SK-N-SH treated with all-trans-retinoic acid at 6 μM for 48 hours (cell line): Measurements from ENCODE around the gene RGMA.
"Not testable (repeated sequence)": the region's sequence is repeated elsewhere in the genome, so short reads cannot be mapped to it uniquely, and the experiment has no call there.

Experiments used
- ATAC-seq: fragments of 200-7000 bp; cut with Tn5 transposase; 3 replicates; pipeline ENCODE4 v1.9.1; 2020; ENCODE audit warnings: mild to moderate bottlenecking, moderate library complexity
- ARNTL ChIP-seq: fragments of 450-650 bp; formaldehyde crosslinking; IDR thresholded peaks from 2 replicates; pipeline ENCODE4 v1.5.0; 2020; ENCODE audit warnings: low read depth, mild to moderate bottlenecking, moderate library complexity, borderline replicate concordance
- BACH2 ChIP-seq: fragments of 250-450 bp; sonication (Bioruptor Pico); IDR thresholded peaks from 2 replicates; pipeline ENCODE4 v1.9.0; 2021; ENCODE audit warnings: mild to moderate bottlenecking, borderline replicate concordance
- CREB5 ChIP-seq: fragments of 250-450 bp; sonication (Bioruptor Pico); IDR thresholded peaks from 2 replicates; pipeline ENCODE4 v1.5.1; 2020; ENCODE audit warnings: low read depth, mild to moderate bottlenecking, moderate library complexity
- CSDC2 ChIP-seq: fragments of 250-450 bp; sonication (Bioruptor Pico); IDR thresholded peaks from 2 replicates; pipeline ENCODE4 v1.5.0; 2020; ENCODE audit warnings: mild to moderate bottlenecking, moderate library complexity
- GLIS3 ChIP-seq: fragments of 250-450 bp; sonication (Bioruptor Pico); IDR thresholded peaks from 2 replicates; pipeline ENCODE4 v1.5.0; 2020; ENCODE audit warnings: mild to moderate bottlenecking, moderate library complexity
- ISL1 ChIP-seq: fragments of 250-450 bp; sonication (Bioruptor Pico); IDR thresholded peaks from 2 replicates; pipeline ENCODE4 v2.1.2; 2022; ENCODE audit warnings: mild to moderate bottlenecking, moderate library complexity
- OSR1 ChIP-seq: fragments of 250-450 bp; sonication (Bioruptor Pico); IDR thresholded peaks from 2 replicates; pipeline ENCODE4 v1.8.0; 2022; ENCODE audit warnings: moderate library complexity, mild to moderate bottlenecking, inconsistent platforms
- PATZ1 ChIP-seq: fragments of 250-450 bp; sonication (Bioruptor Pico); IDR thresholded peaks from 2 replicates; pipeline ENCODE4 v1.8.0; 2020; ENCODE audit warnings: mild to moderate bottlenecking, moderate library complexity, borderline replicate concordance
- POU6F1 ChIP-seq: fragments of 250-450 bp; sonication (Bioruptor Pico); IDR thresholded peaks from 2 replicates; pipeline ENCODE4 v1.8.0; 2021; ENCODE audit warnings: low read depth, mild to moderate bottlenecking, moderate library complexity, borderline replicate concordance
- PPARA ChIP-seq: fragments of 250-450 bp; sonication (Bioruptor Pico); IDR thresholded peaks from 2 replicates; pipeline ENCODE4 v1.5.0; 2020; ENCODE audit warnings: mild to moderate bottlenecking, borderline replicate concordance
- RARB ChIP-seq: fragments of 250-450 bp; sonication (Bioruptor Pico); IDR thresholded peaks from 2 replicates; pipeline ENCODE4 v1.8.0; 2021; ENCODE audit warnings: mild to moderate bottlenecking, moderate library complexity
- SNAI2 ChIP-seq: fragments of 250-450 bp; sonication (Bioruptor Pico); IDR thresholded peaks from 2 replicates; pipeline ENCODE4 v1.5.0; 2020; ENCODE audit warnings: mild to moderate bottlenecking, moderate library complexity
- TCF4 ChIP-seq: fragments of 250-450 bp; sonication (Bioruptor Pico); IDR thresholded peaks from 2 replicates; pipeline ENCODE4 v1.8.0; 2021; ENCODE audit warnings: mild to moderate bottlenecking, moderate library complexity, borderline replicate concordance
- TOX ChIP-seq: fragments of 250-450 bp; sonication (Bioruptor Pico); IDR thresholded peaks from 2 replicates; pipeline ENCODE4 v1.8.0; 2021; ENCODE audit warnings: mild to moderate bottlenecking, moderate library complexity, borderline replicate concordance
- ZC3H10 ChIP-seq: fragments of 250-450 bp; sonication (Bioruptor Pico); IDR thresholded peaks from 2 replicates; pipeline ENCODE4 v1.5.1; 2021; ENCODE audit warnings: mild to moderate bottlenecking, moderate library complexity
- ZFP3 ChIP-seq: fragments of 250-450 bp; sonication (Bioruptor Pico); IDR thresholded peaks from 2 replicates; pipeline ENCODE4 v1.5.0; 2020; ENCODE audit warnings: mild to moderate bottlenecking, moderate library complexity
- ZFP30 ChIP-seq: fragments of 450-650 bp; formaldehyde crosslinking; IDR thresholded peaks from 2 replicates; pipeline ENCODE4 v1.5.0; 2022; ENCODE audit warnings: mild to moderate bottlenecking, moderate library complexity
- ZNF8 ChIP-seq: fragments of 450-650 bp; formaldehyde crosslinking; IDR thresholded peaks from 2 replicates; pipeline ENCODE4 v1.5.0; 2020; ENCODE audit warnings: mild to moderate bottlenecking, moderate library complexity

RGMA gene

GRCh38 chr15:93042691-93043378, 46.2 kb downstream of the RGMA start:
- TF ChIP-seq PATZ1 (no peak), ISL1 (CRISPR knock-in tag) (no peak), RARB (no peak), POU6F1 (CRISPR knock-in tag) (no peak), ZNF8 (CRISPR knock-in tag) (no peak), CSDC2 (CRISPR knock-in tag) (no peak), GLIS3 (CRISPR knock-in tag) (no peak), OSR1 (CRISPR knock-in tag) (no peak), CREB5 (CRISPR knock-in tag) (no peak), PPARA (no peak), TCF4 (no peak), ARNTL (CRISPR knock-in tag) (no peak), TOX (CRISPR knock-in tag) (no peak)
- no peak for ATAC-seq

- ATAC-seq, result no peak
- TF ChIP-seq ZFP3 (CRISPR knock-in tag) (no peak), ARNTL (CRISPR knock-in tag) (no peak), PATZ1 (no peak), SNAI2 (no peak), ISL1 (CRISPR knock-in tag) (no peak), BACH2 (no peak)
Measured at GRCh38 chr15:93042211-93042610, 46.8 kb downstream of the RGMA start.

GRCh38 chr15:93041159-93041547, 47.9 kb downstream of the RGMA start:
- TF ChIP-seq PPARA (no peak), ARNTL (CRISPR knock-in tag) (no peak), ZFP30 (CRISPR knock-in tag) (no peak)
- no peak for ATAC-seq

- TF ChIP-seq ZC3H10 (CRISPR knock-in tag), result no peak
- no peak for TF ChIP-seq ZFP3 (CRISPR knock-in tag)
- TF ChIP-seq CSDC2 (CRISPR knock-in tag), result no peak
- no peak for TF ChIP-seq TCF4
- ATAC-seq, result no peak
Measured at GRCh38 chr15:93040288-93041158, 48.5 kb downstream of the RGMA start.

- not testable (repeated sequence) for ATAC-seq
- peak; percentile 35; the same call in 1 of the 2 replicates for TF ChIP-seq ZNF8 (CRISPR knock-in tag)
Measured at GRCh38 chr15:93039562-93040287, 49.3 kb downstream of the RGMA start.
